Coronary artery (tissue), 2 donors: Measurements from ENCODE around the gene NUP93.
"Not testable (repeated sequence)": the region's sequence is repeated elsewhere in the genome, so short reads cannot be mapped to it uniquely, and the experiment has no call there.

ENCODE experiments used
- DNase-seq: peaks from one replicate; pipeline ENCODE4 v3.0.0-alpha.2; 2017; ENCODE audit warnings: low spot score
- H3K27ac ChIP-seq, 2 donors: fragments of 200-600 bp; sonication (generic); one replicate each; pipeline ENCODE4 v1.5.1; 2016 to 2019
- H3K4me3 ChIP-seq: fragments of 200-600 bp; sonication (generic); 2 replicates; pipeline ENCODE4 v1.5.1; 2016; ENCODE audit warnings: mild to moderate bottlenecking, moderate library complexity
- TF ChIP-seq, protein P1 (sequence below): fragments of 200-600 bp; sonication (generic); IDR thresholded peaks from one replicate; pipeline ENCODE4 v1.5.1; 2019; ENCODE audit warnings: antibody characterized with exemption

Gene NUP93

GRCh38 chr16:56732832-56733231 is 2.9 kb downstream of the NUP93 start:
- Histone ChIP-seq H3K27ac (no peak overlapping the region), H3K4me3 (no peak overlapping the region)
- DNase-seq: no peak
- TF ChIP-seq, protein P1, sequence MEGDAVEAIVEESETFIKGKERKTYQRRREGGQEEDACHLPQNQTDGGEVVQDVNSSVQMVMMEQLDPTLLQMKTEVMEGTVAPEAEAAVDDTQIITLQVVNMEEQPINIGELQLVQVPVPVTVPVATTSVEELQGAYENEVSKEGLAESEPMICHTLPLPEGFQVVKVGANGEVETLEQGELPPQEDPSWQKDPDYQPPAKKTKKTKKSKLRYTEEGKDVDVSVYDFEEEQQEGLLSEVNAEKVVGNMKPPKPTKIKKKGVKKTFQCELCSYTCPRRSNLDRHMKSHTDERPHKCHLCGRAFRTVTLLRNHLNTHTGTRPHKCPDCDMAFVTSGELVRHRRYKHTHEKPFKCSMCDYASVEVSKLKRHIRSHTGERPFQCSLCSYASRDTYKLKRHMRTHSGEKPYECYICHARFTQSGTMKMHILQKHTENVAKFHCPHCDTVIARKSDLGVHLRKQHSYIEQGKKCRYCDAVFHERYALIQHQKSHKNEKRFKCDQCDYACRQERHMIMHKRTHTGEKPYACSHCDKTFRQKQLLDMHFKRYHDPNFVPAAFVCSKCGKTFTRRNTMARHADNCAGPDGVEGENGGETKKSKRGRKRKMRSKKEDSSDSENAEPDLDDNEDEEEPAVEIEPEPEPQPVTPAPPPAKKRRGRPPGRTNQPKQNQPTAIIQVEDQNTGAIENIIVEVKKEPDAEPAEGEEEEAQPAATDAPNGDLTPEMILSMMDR: no peak

DNA sequence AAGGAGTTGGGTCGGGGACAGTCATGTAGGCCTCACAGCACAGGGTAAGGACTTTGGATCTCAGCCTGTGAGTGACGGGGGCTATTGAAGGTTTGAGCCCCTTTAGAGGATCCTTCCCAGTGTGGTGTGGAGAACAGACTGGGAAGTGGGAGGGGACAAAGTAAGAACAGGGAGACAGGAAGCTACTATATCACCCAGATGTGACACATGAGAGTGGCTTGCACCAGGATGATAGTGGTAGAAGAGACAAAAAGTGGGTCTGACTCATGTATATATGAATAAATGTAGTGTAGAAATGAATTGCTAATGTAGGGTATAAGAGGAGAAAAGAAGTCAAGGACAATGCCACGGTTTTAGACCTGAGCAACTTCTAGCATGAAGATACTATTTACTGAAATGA is 4.5 kb downstream of the NUP93 start:
- H3K4me3 ChIP-seq: no peak overlapping the region
- no peak for DNase-seq
- TF ChIP-seq, protein P1: no peak
- no peak overlapping the region for H3K27ac ChIP-seq

GRCh38 chr16:56736476-56736875 is 6.5 kb downstream of the NUP93 start:
- TF ChIP-seq, protein P1: no peak
- no peak for DNase-seq
- Histone ChIP-seq H3K27ac (no peak overlapping the region), H3K4me3 (no peak overlapping the region)

- no peak overlapping the region for H3K4me3 ChIP-seq
- TF ChIP-seq, protein P1: no peak
- no peak for DNase-seq
- no peak overlapping the region for H3K27ac ChIP-seq
Observed at GRCh38 chr16:56737539-56737938, 7.6 kb downstream of the NUP93 start.

- TF ChIP-seq, protein P1: no peak
- Histone ChIP-seq H3K27ac (no peak overlapping the region), H3K4me3 (no peak overlapping the region)
- no peak for DNase-seq
Observed at GRCh38 chr16:56738221-56738620, 8.3 kb downstream of the NUP93 start.

DNA sequence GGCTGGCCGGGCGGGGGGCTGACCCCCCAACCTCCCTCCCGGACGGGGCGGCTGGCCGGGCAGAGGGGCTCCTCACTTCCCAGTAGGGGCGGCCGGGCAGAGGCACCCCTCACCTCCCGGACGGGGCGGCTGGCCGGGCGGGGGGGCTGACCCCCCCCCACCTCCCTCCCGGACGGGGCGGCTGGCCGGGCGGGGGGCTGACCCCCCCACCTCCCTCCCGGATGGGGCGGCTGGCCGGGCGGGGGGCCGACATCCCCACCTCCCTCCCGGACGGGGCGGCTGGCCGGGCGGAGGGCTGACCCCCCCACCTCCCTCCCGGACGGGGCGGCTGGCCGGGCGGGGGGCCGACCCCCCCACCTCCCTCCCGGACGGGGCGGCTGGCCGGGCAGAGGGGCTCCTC is 9.4 kb downstream of the NUP93 start:
- H3K27ac ChIP-seq, DNase-seq, H3K4me3 ChIP-seq: not testable (repeated sequence)

GRCh38 chr16:56741399-56741798 is 11.5 kb downstream of the NUP93 start:
- TF ChIP-seq, protein P1: no peak
- Histone ChIP-seq H3K27ac (no peak overlapping the region), H3K4me3 (no peak overlapping the region)
- DNase-seq: no peak
